Glomerular visceral epithelial cell (primary cell): ENCODE results near the gene CTR9.

Source experiments
- DNase-seq: peaks from one replicate; pipeline ENCODE4 v3.0.0-alpha.2; 2016; ENCODE audit errors: extremely low spot score

Gene CTR9

GRCh38 chr11:10750838-10751580 lies at the start of gene CTR9:
TSS of gene CTR9 (plus strand) at chr11:10751246. CDS start at chr11:10751413, 167 bp downstream.
- peak; percentile 90 for DNase-seq

- DNase-seq, result no peak
Observed at GRCh38 chr11:10701982-10702381, 49.1 kb upstream of the CTR9 start.

- DNase-seq, result no peak
Observed at GRCh38 chr11:10708131-10708530, 42.9 kb upstream of the CTR9 start.

GRCh38 chr11:10709299-10710086 lies 41.6 kb upstream of the CTR9 start:
- DNase-seq, result no peak

GRCh38 chr11:10715571-10715970 lies 35.5 kb upstream of the CTR9 start:
- no peak for DNase-seq

DNA sequence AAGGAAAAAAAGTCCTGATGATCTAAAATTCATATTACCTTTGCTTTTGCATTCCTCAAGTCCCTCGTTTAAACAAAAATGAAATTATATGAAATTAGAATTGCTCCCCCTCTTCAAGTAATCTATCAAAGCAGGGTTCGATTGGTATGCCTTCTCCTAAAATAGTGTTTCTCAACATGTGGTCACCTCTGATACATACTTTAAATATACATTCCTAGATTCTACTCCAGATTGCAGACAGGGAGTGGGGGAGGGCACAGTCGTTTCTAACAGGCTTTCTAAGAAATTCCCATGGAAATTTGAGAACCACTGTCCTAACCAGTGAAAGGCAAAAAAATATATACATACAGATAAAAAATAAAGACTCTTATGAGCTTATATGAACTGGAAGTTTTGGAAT lies 34.9 kb upstream of the CTR9 start:
- no peak for DNase-seq

DNA sequence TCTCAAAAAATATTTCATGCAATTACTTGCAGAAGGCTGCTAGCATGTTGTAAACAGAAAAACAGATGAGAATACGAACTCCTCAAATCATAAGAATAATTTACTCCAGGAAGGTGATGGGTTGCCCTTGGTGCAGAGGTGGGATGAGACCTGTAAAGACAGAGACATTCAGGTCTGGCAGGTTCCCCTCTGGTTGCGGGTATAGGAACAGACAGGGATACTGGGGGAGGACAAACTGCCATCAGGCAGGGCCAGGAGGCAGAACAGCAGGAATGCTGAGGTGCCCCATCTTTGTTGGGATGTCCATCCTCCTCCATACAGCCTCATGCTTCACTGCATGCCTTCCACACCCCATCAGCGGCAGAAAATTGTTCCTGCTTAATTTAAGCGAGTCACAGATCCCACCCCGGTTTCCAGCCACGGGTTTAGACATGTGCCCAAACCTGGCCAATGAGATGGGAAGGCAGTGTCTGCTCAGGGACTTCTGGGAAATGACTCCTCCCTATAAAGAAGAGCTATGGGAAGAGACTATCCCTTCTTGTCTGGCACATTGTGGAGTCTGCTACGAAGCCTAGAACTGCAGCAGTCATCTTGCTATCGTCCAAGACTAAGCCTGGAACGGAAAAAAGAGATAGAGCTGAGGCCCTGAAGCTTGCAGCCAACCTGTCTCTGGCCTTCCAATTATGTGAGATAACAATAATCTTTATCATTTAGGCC lies 34.3 kb upstream of the CTR9 start:
- DNase-seq, result no peak

GRCh38 chr11:10719616-10720015 lies 31.4 kb upstream of the CTR9 start:
- no peak for DNase-seq

DNA sequence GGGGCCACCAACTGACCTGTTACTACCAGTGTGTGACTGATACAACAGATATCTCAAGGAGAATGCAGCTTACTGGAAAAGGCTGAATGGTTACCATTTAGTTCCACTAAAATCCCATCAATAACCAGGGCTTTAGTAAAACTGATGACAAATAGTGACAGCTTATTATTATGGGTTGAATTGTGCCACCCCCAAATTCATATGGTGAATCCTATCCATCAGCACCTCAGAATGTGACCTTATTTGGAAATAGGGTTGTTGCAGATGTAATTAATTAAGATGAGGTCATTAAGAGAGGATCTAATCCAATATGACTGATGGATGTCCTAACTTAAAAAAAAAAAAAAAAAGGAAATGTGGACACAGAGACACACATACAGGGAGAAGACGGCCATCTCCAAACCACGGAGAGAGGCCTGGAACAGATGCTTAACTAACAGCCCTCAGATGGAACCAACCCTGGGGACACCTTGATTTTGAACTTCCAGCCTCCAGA lies 30.1 kb upstream of the CTR9 start:
- no peak for DNase-seq

- DNase-seq, result no peak
Observed at GRCh38 chr11:10722307-10722706, 28.7 kb upstream of the CTR9 start.

DNA sequence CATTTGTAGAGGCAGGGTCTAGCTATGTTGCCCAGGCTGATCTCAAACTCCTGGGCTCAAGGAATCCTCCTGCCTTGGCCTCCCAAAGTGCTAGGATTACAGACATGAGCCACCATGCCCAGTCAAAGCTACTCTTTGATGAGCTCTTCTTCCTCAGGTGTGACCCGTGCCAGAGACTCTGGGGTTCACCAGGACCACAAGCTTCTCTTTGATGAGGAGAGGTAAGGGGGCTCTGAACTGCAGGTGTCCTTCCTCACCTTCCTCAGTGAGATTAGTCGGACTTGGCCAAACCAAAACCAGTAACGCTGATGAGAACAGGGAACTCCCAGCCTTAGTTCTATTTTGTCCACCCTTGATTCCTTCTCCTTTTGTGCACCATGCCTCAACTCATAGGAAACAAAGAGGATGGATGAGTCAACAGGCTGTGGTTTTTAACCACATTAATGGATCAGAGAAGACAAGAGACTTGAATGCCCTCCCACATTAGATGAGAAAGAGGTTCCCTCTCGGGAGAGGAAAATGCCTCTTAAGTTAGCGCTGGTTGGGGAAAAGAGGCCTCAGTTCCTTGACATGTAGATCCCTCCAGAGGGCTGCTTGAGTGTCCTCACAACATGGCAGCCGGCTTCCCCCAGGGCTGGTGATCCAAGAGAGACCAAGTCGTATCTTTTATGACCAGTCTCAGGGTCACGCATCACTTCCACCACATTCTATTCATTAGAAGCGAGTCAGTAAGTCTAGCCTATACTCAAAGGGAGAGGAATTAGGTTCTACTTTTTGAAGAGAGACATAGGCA lies 25.7 kb upstream of the CTR9 start:
- peak; percentile 69 for DNase-seq

GRCh38 chr11:10725907-10726253 lies 25.2 kb upstream of the CTR9 start:
- no peak for DNase-seq

- no peak for DNase-seq
Observed at GRCh38 chr11:10727146-10727851, 23.7 kb upstream of the CTR9 start.

DNA sequence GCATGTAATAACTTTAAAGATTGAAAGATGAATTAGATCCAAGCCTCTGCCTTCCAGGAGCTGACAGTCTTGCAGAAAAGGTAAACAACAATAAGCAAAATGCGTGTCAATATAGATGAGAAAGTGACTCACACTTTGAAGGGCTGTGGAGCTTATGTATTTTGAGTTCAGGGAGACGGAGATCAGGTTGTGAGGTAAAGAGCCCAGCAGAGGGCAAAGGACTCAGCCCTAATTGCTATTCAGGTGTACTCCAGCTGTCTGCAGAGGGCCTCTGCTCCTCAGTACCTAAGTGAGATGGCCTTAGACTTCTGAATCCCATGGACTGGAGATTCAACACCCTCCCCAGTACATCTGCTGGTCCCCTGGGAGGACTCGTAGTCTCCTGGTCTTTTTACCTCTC lies 22.9 kb upstream of the CTR9 start:
- DNase-seq, result no peak

GRCh38 chr11:10728789-10729472 lies 22.1 kb upstream of the CTR9 start:
- no peak for DNase-seq

GRCh38 chr11:10730151-10730550 lies 20.9 kb upstream of the CTR9 start:
- DNase-seq, result no peak

GRCh38 chr11:10731064-10731680 lies 19.9 kb upstream of the CTR9 start:
- no peak for DNase-seq

- DNase-seq, result peak; percentile 84
Observed at GRCh38 chr11:10735481-10736475, 15.3 kb upstream of the CTR9 start.
